Panc1 (cell line): ENCODE data around the gene INSC. TPM values are rescaled to one million over a fixed set of nuclear protein-coding genes. Genes with fewer than 3 reads are reported as not detected.

Source experiments
- ATAC-seq: fragments of 200-7000 bp; cut with Tn5 transposase; 2 replicates; pipeline ENCODE4 v1.9.1; 2020; ENCODE audit warnings: mild to moderate bottlenecking, moderate library complexity
- BruUV-seq: library from RNA; stranded (reverse); fragments of 400-500 nt; replicated peaks from 2 replicates; lab custom pipeline; 2021; lab: Mats Ljungman, UMichigan
- CTCF ChIA-PET: fragments of 300-600 bp; sonication (Branson Sonifier 250); formaldehyde crosslinking; loops from one replicate; lab custom pipeline; 2022; ENCODE audit warnings: antibody characterized with exemption; lab: Charles Lee
- POLR2A ChIA-PET: fragments of 300-600 bp; sonication (Branson Sonifier 250); formaldehyde crosslinking; loops from one replicate; lab custom pipeline; 2022; ENCODE audit warnings: antibody characterized with exemption; lab: Charles Lee
- DNase-seq: peaks from one replicate; pipeline ENCODE4 v3.0.0-alpha.2; 2010; ENCODE audit warnings: low read depth, low spot score
- H3K27ac ChIP-seq: 2 replicates; pipeline ENCODE4 v1.5.1; 2011; ENCODE audit warnings: mild to moderate bottlenecking, low read length, inconsistent platforms
- H3K27me3 ChIP-seq: fragments of 200-500 bp; sonication (Bioruptor generic); 2 replicates; pipeline ENCODE4 v1.6.0; 2014; ENCODE audit warnings: low read length, inconsistent platforms; ENCODE audit not compliant: control insufficient read depth, insufficient read depth
- H3K36me3 ChIP-seq: fragments of 200-500 bp; sonication (Bioruptor generic); 2 replicates; pipeline ENCODE4 v1.5.1; 2014; ENCODE audit warnings: inconsistent platforms, mild to moderate bottlenecking, low read length, moderate library complexity; ENCODE audit not compliant: control insufficient read depth, insufficient read depth
- H3K4me1 ChIP-seq: 2 replicates; pipeline ENCODE4 v1.5.1; 2011; ENCODE audit warnings: inconsistent platforms, mild to moderate bottlenecking, low read length, moderate library complexity; ENCODE audit not compliant: control insufficient read depth, insufficient read depth
- H3K4me3 ChIP-seq, 2 experiments: 2 replicates each; pipeline ENCODE4 v1.5.1; 2011 to 2012; ENCODE audit warnings: low read depth in 2 of 2, low read length in 2 of 2, mild to moderate bottlenecking in 2 of 2, inconsistent platforms in 1 of 2, moderate library complexity in 1 of 2
- H3K9me3 ChIP-seq: fragments of 200-500 bp; sonication (Bioruptor generic); 2 replicates; pipeline ENCODE4 v1.5.1; 2014; ENCODE audit warnings: low read depth, mild to moderate bottlenecking, inconsistent platforms, low read length, moderate library complexity; ENCODE audit not compliant: control insufficient read depth, insufficient read depth
- POLR2AphosphoS5 ChIP-seq: IDR thresholded peaks from 2 replicates; pipeline ENCODE4 v1.6.1; 2012; ENCODE audit warnings: mild to moderate bottlenecking, low read depth, low read length, moderate library complexity
- SIN3A ChIP-seq: IDR thresholded peaks from 2 replicates; pipeline ENCODE4 v1.6.1; 2012; ENCODE audit warnings: low read depth, mild to moderate bottlenecking, low read length, moderate library complexity, borderline replicate concordance; ENCODE audit not compliant: insufficient read depth
- TCF7L2 ChIP-seq: IDR thresholded peaks from 2 replicates; pipeline ENCODE4 v1.6.1; 2011; ENCODE audit warnings: mild to moderate bottlenecking, low read depth, low read length, inconsistent platforms
- in situ Hi-C: cut with HindIII; loops from 2 replicates; pipeline ENCODE4 v1.10.0; 2016; ENCODE audit warnings: low sequenced_read_pairs, low pct_unique_long_range_greater_than_20kb
- intact Hi-C: fragments of 100-400 bp; cut with micrococcal nuclease; formaldehyde crosslinking; loops from one replicate; pipeline ENCODE4 v1.10.0; 2022; ENCODE audit not compliant: unreplicated experiment
- total RNA-seq: library from RNA; stranded (reverse); gene quantifications from one replicate; pipeline ENCODE4 v1.2.1, GENCODE V29; 2021; ENCODE audit not compliant: unreplicated experiment
- TF ChIP-seq, protein P1 (sequence below), 2 experiments: IDR thresholded peaks; 2 replicates each; pipeline ENCODE4 v1.6.1; 2011 to 2012; ENCODE audit warnings: low read depth in 2 of 2, control low read depth in 1 of 2, low read length in 1 of 2, mild to moderate bottlenecking in 1 of 2, moderate library complexity in 1 of 2; ENCODE audit not compliant: insufficient read depth in 1 of 2
- TF ChIP-seq, protein P2 (sequence below): fragments of 450-650 bp; IDR thresholded peaks from 2 replicates; pipeline ENCODE4 v1.5.1; 2017; ENCODE audit warnings: mild to moderate bottlenecking

INSC gene
- total RNA-seq, 1 experiment from 2014 or later: 0.08 TPM

DNA sequence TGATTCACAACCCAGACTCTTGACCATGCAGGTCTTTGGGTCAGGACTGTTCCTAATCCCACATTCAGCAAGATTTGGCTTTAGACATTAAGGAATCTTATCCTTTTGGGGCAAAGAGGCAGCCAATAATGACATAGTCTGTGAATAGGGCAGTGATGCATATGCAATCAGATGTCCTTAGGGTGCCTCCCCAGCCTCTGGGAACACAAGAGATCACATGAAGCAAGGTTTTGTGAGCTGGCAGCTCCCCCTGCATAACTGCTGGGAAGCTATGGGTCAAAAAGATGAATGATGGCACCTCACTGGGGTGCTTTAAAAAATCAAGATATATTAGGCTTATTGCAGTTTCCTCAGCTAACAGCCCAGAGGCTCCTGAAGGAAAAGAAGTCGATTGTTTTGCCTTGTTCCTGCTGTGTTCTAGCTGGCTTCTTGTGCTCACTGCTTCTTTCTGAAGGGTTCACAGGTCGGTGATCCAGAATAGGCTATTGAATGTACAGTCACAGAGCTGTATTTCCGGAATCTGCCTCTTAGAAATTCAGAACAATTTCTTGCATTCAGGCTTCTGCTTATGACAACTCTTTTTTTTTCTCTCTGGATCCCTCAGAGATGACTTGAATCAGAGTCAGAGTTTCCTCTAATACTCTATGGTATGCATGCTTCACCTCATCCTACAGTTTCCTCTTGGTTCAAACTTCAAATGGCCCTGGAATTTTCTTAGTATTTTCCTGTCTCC is 31.7 kb downstream of the INSC start:
- H3K36me3 ChIP-seq: no peaks in the 10 kb centered on the region
- DNase-seq: no peak
- CTCF ChIA-PET: no interaction called here
- intact Hi-C loops: no loop called here
- TF ChIP-seq, protein P1, sequence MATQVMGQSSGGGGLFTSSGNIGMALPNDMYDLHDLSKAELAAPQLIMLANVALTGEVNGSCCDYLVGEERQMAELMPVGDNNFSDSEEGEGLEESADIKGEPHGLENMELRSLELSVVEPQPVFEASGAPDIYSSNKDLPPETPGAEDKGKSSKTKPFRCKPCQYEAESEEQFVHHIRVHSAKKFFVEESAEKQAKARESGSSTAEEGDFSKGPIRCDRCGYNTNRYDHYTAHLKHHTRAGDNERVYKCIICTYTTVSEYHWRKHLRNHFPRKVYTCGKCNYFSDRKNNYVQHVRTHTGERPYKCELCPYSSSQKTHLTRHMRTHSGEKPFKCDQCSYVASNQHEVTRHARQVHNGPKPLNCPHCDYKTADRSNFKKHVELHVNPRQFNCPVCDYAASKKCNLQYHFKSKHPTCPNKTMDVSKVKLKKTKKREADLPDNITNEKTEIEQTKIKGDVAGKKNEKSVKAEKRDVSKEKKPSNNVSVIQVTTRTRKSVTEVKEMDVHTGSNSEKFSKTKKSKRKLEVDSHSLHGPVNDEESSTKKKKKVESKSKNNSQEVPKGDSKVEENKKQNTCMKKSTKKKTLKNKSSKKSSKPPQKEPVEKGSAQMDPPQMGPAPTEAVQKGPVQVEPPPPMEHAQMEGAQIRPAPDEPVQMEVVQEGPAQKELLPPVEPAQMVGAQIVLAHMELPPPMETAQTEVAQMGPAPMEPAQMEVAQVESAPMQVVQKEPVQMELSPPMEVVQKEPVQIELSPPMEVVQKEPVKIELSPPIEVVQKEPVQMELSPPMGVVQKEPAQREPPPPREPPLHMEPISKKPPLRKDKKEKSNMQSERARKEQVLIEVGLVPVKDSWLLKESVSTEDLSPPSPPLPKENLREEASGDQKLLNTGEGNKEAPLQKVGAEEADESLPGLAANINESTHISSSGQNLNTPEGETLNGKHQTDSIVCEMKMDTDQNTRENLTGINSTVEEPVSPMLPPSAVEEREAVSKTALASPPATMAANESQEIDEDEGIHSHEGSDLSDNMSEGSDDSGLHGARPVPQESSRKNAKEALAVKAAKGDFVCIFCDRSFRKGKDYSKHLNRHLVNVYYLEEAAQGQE (IDR thresholded peaks at IDR 0.05; ENCODE audit: insufficient read depth in 1 of 2, low read depth in 2 of 2, low read length in 1 of 2): no peak
- TF ChIP-seq, protein P2, sequence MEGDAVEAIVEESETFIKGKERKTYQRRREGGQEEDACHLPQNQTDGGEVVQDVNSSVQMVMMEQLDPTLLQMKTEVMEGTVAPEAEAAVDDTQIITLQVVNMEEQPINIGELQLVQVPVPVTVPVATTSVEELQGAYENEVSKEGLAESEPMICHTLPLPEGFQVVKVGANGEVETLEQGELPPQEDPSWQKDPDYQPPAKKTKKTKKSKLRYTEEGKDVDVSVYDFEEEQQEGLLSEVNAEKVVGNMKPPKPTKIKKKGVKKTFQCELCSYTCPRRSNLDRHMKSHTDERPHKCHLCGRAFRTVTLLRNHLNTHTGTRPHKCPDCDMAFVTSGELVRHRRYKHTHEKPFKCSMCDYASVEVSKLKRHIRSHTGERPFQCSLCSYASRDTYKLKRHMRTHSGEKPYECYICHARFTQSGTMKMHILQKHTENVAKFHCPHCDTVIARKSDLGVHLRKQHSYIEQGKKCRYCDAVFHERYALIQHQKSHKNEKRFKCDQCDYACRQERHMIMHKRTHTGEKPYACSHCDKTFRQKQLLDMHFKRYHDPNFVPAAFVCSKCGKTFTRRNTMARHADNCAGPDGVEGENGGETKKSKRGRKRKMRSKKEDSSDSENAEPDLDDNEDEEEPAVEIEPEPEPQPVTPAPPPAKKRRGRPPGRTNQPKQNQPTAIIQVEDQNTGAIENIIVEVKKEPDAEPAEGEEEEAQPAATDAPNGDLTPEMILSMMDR: no peak
- TF ChIP-seq SIN3A (no peak), TCF7L2 (no peak), POLR2AphosphoS5 (no peak)
- ATAC-seq: no peak
- H3K9me3 ChIP-seq: no peaks in the 10 kb centered on the region
- H3K4me3 ChIP-seq: no peak overlapping the region
- H3K27me3 ChIP-seq: no peaks in the 10 kb centered on the region; the same call in 1 of the 2 replicates
- H3K27ac ChIP-seq: no peak overlapping the region
- BruUV-seq: no TSS peak
- POLR2A ChIA-PET: no interaction called here
- H3K4me1 ChIP-seq: no peaks in the 10 kb centered on the region
- in situ Hi-C loops: no loop called here

DNA sequence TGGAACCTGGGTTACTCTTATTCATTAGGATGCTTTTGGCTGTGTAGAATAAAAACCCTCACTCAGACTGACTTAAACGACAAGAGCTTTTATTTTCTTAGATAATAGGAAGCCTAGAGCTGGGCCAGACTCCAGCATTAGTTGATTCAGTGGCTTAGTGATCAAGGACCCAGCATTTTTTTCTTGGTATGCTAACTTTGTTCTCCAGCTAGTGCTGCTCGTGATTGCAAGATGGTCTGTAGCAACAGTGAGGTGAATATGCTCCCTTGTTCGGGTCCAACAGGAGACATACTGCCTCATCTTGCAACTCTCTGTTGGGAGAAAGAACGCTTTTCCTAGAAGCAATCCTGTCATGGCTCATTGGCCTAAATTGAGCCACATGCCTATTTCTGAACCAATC is 33.4 kb downstream of the INSC start:
- ChIA-PET POLR2A (no interaction called here), CTCF (no interaction called here)

More for the DNA sequence above, 33.4 kb downstream of the INSC start:
- TF ChIP-seq POLR2AphosphoS5 (no peak), SIN3A (no peak), TCF7L2 (no peak)
- TF ChIP-seq, protein P2: no peak
- TF ChIP-seq, protein P1 (IDR thresholded peaks at IDR 0.05; ENCODE audit: insufficient read depth in 1 of 2, low read depth in 2 of 2, low read length in 1 of 2): no peak
- H3K27ac ChIP-seq: no peak overlapping the region
- H3K36me3 ChIP-seq: no peaks in the 10 kb centered on the region
- no peaks in the 10 kb centered on the region for H3K9me3 ChIP-seq
- intact Hi-C loops (no loop called here), in situ Hi-C loops (no loop called here)
- H3K27me3 ChIP-seq: no peaks in the 10 kb centered on the region; the same call in 1 of the 2 replicates
- DNase-seq: no peak
- no peaks in the 10 kb centered on the region for H3K4me1 ChIP-seq
- H3K4me3 ChIP-seq: no peak overlapping the region
- no TSS peak for BruUV-seq
- no peak for ATAC-seq
